OCI-LY1 (cell line): ENCODE measurements around the gene ZNF711.
A peak's percentile ranks its signal among the peaks of the same experiment; 100 is the strongest.
"Not testable (repeated sequence)": the region's sequence is repeated elsewhere in the genome, so short reads cannot be mapped to it uniquely, and the experiment has no call there.

ENCODE experiments used
- H2AFZ ChIP-seq: fragments of 200-600 bp; sonication (generic), shearing (Covaris generic); 2 replicates; pipeline ENCODE4 v1.6.0; 2014; ENCODE audit warnings: antibody characterized with exemption, mild to moderate bottlenecking, low read length
- H3F3A ChIP-seq: fragments of 200-600 bp; sonication (generic), shearing (Covaris generic); 2 replicates; pipeline ENCODE4 v1.6.0; 2014; ENCODE audit warnings: mild to moderate bottlenecking, antibody characterized with exemption, low read length, moderate library complexity; ENCODE audit not compliant: insufficient read depth
- H3K27ac ChIP-seq: fragments of 200-600 bp; sonication (generic); 2 replicates; pipeline ENCODE4 v1.5.1; 2014; ENCODE audit warnings: low read length, mixed run types, mild to moderate bottlenecking, low read depth; ENCODE audit not compliant: poor library complexity, severe bottlenecking
- H3K27me3 ChIP-seq: fragments of 200-600 bp; sonication (generic); 2 replicates; pipeline ENCODE4 v1.6.0; 2014; ENCODE audit warnings: antibody characterized with exemption, mild to moderate bottlenecking, low read length, moderate library complexity; ENCODE audit not compliant: insufficient read depth
- H3K36me3 ChIP-seq: fragments of 200-600 bp; sonication (generic); 2 replicates; pipeline ENCODE4 v1.6.1; 2014; ENCODE audit warnings: mild to moderate bottlenecking, antibody characterized with exemption, low read length, moderate library complexity, mixed read lengths; ENCODE audit not compliant: insufficient read depth
- H3K4me1 ChIP-seq: fragments of 200-600 bp; sonication (generic); 2 replicates; pipeline ENCODE4 v1.5.1; 2014; ENCODE audit warnings: mild to moderate bottlenecking, low read length, moderate library complexity; ENCODE audit not compliant: insufficient read depth, severe bottlenecking
- H3K4me2 ChIP-seq: fragments of 200-600 bp; sonication (generic), shearing (Covaris generic); 2 replicates; pipeline ENCODE4 v1.6.1; 2014; ENCODE audit warnings: low read length
- H3K4me3 ChIP-seq: fragments of 200-600 bp; sonication (generic); 2 replicates; pipeline ENCODE4 v1.5.1; 2014; ENCODE audit warnings: low read length, low read depth, mild to moderate bottlenecking, mixed read lengths; ENCODE audit not compliant: poor library complexity, severe bottlenecking
- H3K79me2 ChIP-seq: fragments of 200-600 bp; shearing (Covaris generic); 2 replicates; pipeline ENCODE4 v1.6.1; 2016; ENCODE audit warnings: mixed run types, low read length, mixed read lengths; ENCODE audit not compliant: insufficient read depth
- H3K9ac ChIP-seq: fragments of 200-600 bp; sonication (generic), shearing (Covaris generic); 2 replicates; pipeline ENCODE4 v1.6.1; 2014; ENCODE audit warnings: mild to moderate bottlenecking, low read length, mixed read lengths
- H3K9me2 ChIP-seq: fragments of 200-600 bp; sonication (generic), shearing (Covaris generic); 2 replicates; pipeline ENCODE4 v1.6.1; 2014; ENCODE audit warnings: low read depth, mild to moderate bottlenecking, low read length, mixed read lengths
- H3K9me3 ChIP-seq: fragments of 200-600 bp; shearing (Covaris generic); 2 replicates; pipeline ENCODE4 v1.6.1; 2014; ENCODE audit warnings: low read length, mixed read lengths
- H4K20me1 ChIP-seq: fragments of 200-600 bp; sonication (generic), shearing (Covaris generic); 2 replicates; pipeline ENCODE4 v1.6.0; 2016; ENCODE audit warnings: mild to moderate bottlenecking, low read length; ENCODE audit not compliant: insufficient read depth
- CTCF ChIP-seq: fragments of 200-600 bp; sonication (generic), shearing (Covaris generic); IDR thresholded peaks from 2 replicates; pipeline ENCODE4 v1.5.1; 2017; ENCODE audit warnings: mild to moderate bottlenecking, antibody characterized with exemption, low read length, moderate library complexity, mixed read lengths
- EZH2 ChIP-seq: fragments of 200-600 bp; sonication (generic), shearing (Covaris generic); IDR thresholded peaks from 2 replicates; pipeline ENCODE4 v1.8.0; 2017; ENCODE audit warnings: borderline replicate concordance, mixed run types, mild to moderate bottlenecking, antibody characterized with exemption, low read length, moderate library complexity, mixed read lengths

Gene ZNF711

DNA sequence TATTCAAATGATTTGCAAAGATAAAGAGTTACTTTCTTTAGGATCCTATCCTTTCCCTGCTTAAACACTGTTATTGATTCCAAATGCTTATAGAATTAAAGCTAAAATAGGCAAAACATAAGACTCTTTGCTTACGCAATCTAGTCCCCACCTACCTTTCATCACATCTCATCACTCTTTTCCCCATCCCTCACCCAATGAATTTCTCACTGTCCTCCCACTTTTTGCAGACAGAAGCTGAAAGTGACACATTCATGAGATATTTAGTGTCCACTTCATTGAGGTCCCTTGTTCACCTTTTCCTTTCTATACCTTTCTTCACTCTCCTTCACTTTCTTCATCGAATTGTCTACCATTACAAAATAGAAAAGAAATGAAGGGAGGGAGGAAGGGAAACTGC is 636 bp upstream of the ZNF711 start:
- no peaks in the 10 kb centered on the region for H3K27me3 ChIP-seq
- peak overlapping the region; percentile 96 for H3K4me3 ChIP-seq
- H3K27ac ChIP-seq: no peak overlapping the region
- H3K9ac ChIP-seq: peak overlapping the region; percentile 48; the same call in 1 of the 2 replicates
- H3K36me3 ChIP-seq: no peaks in the 10 kb centered on the region
- peak overlapping the region; percentile 80 for H2AFZ ChIP-seq
- no peaks in the 10 kb centered on the region for H3K9me3 ChIP-seq
- H3K79me2 ChIP-seq: peaks cover 24% of the 10 kb centered on the region
- peak overlapping the region; percentile 75 for H3K4me2 ChIP-seq
- H3K9me2 ChIP-seq: no peaks in the 10 kb centered on the region
- TF ChIP-seq EZH2 (no peak), CTCF (no peak)
- no peaks in the 10 kb centered on the region for H4K20me1 ChIP-seq
- H3F3A ChIP-seq: no peaks in the 10 kb centered on the region
- peaks cover 22% of the 10 kb centered on the region for H3K4me1 ChIP-seq

- H3K27me3 ChIP-seq: no peaks in the 10 kb centered on the region
- peak overlapping the region; percentile 96 for H3K4me3 ChIP-seq
- peak overlapping the region; percentile 75 for H3K4me2 ChIP-seq
- no peak for TF ChIP-seq EZH2
- no peak for TF ChIP-seq CTCF
- H4K20me1 ChIP-seq: no peaks in the 10 kb centered on the region
- peaks cover 7% of the 10 kb centered on the region for H3K36me3 ChIP-seq
- no peaks in the 10 kb centered on the region for H3K9me2 ChIP-seq
- H3K79me2 ChIP-seq: peaks cover 24% of the 10 kb centered on the region
- H3K27ac ChIP-seq: peak overlapping the region; percentile 29
- H3K9me3 ChIP-seq: no peaks in the 10 kb centered on the region
- H2AFZ ChIP-seq: no peak overlapping the region
- H3K9ac ChIP-seq: peak overlapping the region; percentile 78
- no peaks in the 10 kb centered on the region for H3F3A ChIP-seq
- H3K4me1 ChIP-seq: peaks cover 22% of the 10 kb centered on the region
These were observed 840 bp downstream of the ZNF711 start for GRCh38 chrX:85244450-85245211.

GRCh38 chrX:85285286-85285685 is 41.5 kb downstream of the ZNF711 start:
- H3K79me2 ChIP-seq, H3K4me2 ChIP-seq, H3F3A ChIP-seq, H3K4me3 ChIP-seq, H3K9me2 ChIP-seq, H3K27me3 ChIP-seq, H3K4me1 ChIP-seq, H3K9ac ChIP-seq, H2AFZ ChIP-seq, H3K27ac ChIP-seq, H3K9me3 ChIP-seq, H4K20me1 ChIP-seq, H3K36me3 ChIP-seq: not testable (repeated sequence)
